ENCODE data around the gene APOC1.
"Not testable (repeated sequence)": the region's sequence is repeated elsewhere in the genome, so short reads cannot be mapped to it uniquely, and the experiment has no call there.

The APOC1 gene

DNA sequence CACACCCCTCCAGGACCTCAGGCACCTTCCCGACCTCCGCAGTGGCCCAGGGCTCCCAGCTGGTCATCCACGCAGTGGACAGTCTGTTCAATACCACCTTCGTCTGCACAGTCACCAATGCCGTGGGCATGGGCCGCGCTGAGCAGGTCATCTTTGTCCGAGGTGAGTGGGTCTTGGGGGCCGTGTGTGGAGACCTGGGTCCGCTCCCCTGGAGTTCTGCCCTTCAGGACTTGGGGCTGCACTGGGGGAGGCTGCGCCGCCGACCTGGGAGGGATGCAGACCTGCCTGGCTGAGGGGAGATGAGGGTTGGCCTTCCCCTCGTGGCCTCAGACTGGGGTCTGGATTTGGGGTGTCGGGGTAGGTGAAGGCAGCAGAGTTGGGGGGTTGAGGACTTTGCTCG is 40.1 kb upstream of the APOC1 start:
- no peak overlapping the region for H3K4me3 ChIP-seq (ENCODE audit: low read depth, low read length)
- DNase-seq (ENCODE audit: low read depth) = no peak
- TF ChIP-seq, protein P1, sequence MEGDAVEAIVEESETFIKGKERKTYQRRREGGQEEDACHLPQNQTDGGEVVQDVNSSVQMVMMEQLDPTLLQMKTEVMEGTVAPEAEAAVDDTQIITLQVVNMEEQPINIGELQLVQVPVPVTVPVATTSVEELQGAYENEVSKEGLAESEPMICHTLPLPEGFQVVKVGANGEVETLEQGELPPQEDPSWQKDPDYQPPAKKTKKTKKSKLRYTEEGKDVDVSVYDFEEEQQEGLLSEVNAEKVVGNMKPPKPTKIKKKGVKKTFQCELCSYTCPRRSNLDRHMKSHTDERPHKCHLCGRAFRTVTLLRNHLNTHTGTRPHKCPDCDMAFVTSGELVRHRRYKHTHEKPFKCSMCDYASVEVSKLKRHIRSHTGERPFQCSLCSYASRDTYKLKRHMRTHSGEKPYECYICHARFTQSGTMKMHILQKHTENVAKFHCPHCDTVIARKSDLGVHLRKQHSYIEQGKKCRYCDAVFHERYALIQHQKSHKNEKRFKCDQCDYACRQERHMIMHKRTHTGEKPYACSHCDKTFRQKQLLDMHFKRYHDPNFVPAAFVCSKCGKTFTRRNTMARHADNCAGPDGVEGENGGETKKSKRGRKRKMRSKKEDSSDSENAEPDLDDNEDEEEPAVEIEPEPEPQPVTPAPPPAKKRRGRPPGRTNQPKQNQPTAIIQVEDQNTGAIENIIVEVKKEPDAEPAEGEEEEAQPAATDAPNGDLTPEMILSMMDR (IDR thresholded peaks at IDR 0.05; ENCODE audit: insufficient read depth, low read depth, low read length, missing control alignments) = no peak

DNA sequence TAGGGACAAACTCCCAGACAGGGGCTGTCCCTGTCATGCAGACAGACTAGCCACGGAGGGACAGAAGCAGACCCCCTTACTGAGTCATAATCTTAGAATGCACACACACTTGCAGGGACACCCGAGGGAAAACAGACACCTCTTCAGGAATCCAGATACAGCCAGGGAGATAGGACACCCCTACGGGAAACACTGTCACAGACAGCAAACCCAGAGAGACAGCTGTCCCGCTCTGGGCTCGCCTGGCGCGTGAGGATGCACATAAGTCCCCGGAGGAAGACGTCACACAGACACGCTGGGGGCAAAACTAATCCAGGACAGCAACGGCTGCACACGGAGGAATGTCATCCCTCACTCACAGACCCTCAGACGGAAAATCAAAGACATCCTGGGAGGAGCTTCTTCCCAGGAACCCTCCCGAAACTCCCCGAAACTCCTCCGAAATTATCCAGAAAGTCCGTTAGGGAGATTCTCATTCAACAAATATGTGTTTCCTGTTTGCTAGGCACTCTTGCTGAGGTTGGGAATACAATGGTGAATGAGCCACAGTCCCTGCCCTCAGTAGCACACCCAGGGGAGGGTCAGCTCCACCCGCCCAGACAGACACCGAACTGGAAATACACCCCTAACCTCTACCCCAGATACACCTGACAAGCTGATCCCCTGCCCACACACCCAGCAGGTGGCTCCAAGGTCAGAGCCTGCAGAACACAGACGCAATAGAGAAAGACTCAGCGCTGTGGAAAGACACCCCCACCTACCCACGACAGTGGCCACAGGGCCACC is 38.5 kb upstream of the APOC1 start:
- no peak overlapping the region for H3K4me3 ChIP-seq (ENCODE audit: low read depth, low read length)
- TF ChIP-seq, protein P1 (IDR thresholded peaks at IDR 0.05; ENCODE audit: insufficient read depth, low read depth, low read length, missing control alignments) = no peak
- DNase-seq (ENCODE audit: low read depth) = no peak

DNA sequence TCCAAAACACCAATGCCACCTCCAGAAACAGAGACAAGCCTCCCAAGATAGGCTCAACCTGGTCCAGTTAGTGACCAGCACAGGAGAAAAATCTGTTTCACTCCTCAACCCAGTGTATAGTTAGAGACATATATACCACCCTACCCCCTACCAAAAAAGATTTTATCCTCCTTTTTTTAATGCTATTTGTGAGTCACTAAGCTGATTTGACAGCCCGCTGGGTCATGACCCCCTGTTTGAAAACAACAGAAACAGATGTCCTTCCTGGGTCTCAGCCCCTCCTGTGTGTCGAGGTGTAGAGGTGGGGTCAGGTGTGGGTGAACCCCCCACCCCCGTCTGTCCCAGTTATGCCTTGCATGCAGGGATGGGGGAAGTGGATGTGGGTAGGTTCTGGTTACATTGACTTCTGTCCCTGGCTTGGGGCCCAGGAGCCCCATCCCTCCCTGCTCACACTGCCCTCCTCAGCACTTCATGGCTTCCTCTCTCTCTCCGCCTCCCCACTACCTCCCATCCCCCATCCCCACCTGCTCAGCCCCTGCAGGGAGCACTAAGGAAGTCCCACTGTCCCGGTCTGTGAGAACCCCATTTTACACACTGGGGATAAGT is 37.4 kb upstream of the APOC1 start:
- TF ChIP-seq, protein P1 (IDR thresholded peaks at IDR 0.05; ENCODE audit: insufficient read depth, low read depth, low read length, missing control alignments) = no peak
- DNase-seq (ENCODE audit: low read depth) = no peak
- no peak overlapping the region for H3K4me3 ChIP-seq (ENCODE audit: low read depth, low read length)

DNA sequence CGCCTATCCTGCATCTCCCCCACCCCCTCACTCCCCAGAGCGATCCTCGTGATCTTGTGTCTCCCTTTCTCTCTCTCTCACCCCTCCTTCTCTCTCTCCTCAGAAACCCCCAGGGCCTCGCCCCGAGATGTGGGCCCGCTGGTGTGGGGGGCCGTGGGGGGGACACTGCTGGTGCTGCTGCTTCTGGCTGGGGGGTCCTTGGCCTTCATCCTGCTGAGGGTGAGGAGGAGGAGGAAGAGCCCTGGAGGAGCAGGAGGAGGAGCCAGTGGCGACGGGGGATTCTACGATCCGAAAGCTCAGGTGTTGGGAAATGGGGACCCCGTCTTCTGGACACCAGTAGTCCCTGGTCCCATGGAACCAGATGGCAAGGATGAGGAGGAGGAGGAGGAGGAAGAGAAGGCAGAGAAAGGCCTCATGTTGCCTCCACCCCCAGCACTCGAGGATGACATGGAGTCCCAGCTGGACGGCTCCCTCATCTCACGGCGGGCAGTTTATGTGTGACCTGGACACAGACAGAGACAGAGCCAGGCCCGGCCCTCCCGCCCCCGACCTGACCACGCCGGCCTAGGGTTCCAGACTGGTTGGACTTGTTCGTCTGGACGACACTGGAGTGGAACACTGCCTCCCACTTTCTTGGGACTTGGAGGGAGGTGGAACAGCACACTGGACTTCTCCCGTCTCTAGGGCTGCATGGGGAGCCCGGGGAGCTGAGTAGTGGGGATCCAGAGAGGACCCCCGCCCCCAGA is 36.1 kb upstream of the APOC1 start:
- no peak overlapping the region for H3K4me3 ChIP-seq (ENCODE audit: low read depth, low read length)
- DNase-seq (ENCODE audit: low read depth) = no peak
- TF ChIP-seq, protein P1 (IDR thresholded peaks at IDR 0.05; ENCODE audit: insufficient read depth, low read depth, low read length, missing control alignments) = no peak

DNA sequence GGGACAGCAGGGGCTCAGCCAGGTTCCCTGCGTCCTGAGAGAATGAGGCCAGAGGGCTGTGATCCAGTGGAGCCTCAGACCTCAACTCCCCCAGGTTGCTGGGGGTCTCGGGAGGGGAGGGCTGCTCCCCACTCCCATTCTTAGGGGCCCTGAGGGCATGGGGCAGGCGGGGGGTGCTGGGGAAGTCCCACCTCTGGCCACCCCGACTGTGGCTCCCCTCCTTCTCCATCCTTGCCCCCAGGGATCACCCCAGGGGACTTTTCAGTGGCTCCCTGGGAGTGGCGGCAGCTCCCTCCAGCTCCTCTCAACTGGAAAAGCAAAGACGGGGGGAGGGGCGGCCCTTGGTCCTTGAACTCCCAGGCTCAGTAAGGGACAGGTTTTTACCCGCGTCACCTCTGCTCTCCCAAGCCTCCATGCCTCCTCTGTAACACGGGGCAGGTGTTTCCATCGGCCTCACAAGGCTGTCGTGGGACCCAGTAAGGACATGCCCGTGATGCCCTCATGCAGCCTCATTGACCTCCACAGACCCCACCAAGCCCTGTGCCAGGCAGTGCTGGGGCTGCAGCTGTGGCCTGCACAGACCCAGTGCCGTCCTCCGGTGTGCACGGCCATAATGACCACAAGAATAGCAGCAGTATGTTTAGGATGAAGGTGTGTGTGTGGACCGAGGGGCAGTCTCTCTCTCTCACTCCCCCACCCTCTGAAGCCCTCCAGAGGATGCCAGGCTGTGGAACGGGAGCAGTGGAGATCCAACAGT is 34.9 kb upstream of the APOC1 start:
- no peak for DNase-seq (ENCODE audit: low read depth)
- no peak overlapping the region for H3K4me3 ChIP-seq (ENCODE audit: low read depth, low read length)
- TF ChIP-seq, protein P1 (IDR thresholded peaks at IDR 0.05; ENCODE audit: insufficient read depth, low read depth, low read length, missing control alignments) = no peak

DNA sequence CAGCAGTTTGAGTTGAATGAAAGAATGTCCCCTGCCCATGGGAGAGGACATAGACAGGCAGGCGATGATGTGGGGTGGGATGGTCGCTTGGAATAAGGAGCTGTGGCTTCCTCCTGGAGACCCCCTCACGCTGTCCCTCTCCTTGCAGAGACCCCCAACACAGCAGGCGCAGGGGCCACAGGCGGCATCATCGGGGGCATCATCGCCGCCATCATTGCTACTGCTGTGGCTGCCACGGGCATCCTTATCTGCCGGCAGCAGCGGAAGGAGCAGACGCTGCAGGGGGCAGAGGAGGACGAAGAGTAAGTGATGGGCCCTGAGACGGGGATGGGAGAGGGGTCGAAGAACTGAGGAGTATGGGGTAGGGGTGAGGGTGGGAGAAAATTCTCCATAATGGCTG is 32.3 kb upstream of the APOC1 start:
- TF ChIP-seq, protein P1 (IDR thresholded peaks at IDR 0.05; ENCODE audit: insufficient read depth, low read depth, low read length, missing control alignments) = no peak
- DNase-seq (ENCODE audit: low read depth) = no peak
- H3K4me3 ChIP-seq (ENCODE audit: low read depth, low read length) = no peak overlapping the region

DNA sequence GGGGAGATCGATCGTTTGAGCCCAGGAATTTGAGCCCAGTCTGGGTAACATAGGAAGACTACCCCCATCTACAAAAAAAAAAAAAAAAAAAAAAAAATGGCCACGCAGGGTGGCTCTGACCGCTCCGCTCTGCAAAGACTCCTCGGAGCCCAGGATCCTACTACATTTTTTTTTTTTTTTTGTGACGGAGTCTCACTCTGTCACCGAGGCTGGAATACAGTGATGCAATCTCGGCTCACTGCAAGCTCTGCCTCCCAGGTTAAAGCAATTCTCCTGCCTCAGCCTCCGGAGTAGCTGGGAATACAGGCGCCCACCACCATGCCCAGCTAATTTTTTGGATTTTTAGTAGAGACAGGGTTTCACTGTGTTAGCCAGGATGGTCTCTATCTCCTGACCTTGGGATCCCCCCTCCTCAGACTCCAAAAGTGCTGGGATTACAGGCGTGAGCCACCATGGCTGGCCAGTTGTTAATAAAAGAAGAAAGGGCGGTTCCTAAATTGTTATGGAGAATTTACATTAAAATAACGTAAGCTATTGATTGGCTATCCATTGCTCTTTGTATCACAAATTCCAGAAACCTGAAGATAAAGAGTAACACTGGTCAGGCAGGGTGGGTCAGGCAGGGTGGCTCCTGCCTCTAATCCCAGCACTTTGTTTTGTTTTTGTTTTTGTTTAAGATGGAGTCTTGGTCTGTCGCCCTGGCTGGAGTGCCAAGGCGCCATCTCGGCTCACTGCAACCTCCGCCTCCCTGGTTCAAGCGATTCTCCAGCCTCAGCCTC is 31.6 kb upstream of the APOC1 start:
- not testable (repeated sequence) for DNase-seq (ENCODE audit: low read depth); H3K4me3 ChIP-seq (ENCODE audit: low read depth, low read length)

All from GM12865 (cell line).